CD14-positive monocyte (primary cell): ENCODE measurements around the gene GPR158. TPM values are rescaled to one million over a fixed set of nuclear protein-coding genes. Genes with fewer than 3 reads are reported as not detected.

Experiments used
- DNase-seq, 3 donors: peaks; one replicate each; pipeline ENCODE4 v3.0.0-alpha.2; 2011 to 2022
- H2AFZ ChIP-seq: 2 replicates; pipeline ENCODE4 v1.6.0; 2012; ENCODE audit warnings: mild to moderate bottlenecking, low read depth, low read length, inconsistent platforms; ENCODE audit not compliant: insufficient read depth, poor library complexity, severe bottlenecking
- H3K27ac ChIP-seq, 2 donors: 1 replicate in 1 of 2; 2 replicates in 1 of 2; pipeline ENCODE4 v1.5.1; 2012 to 2013; ENCODE audit warnings: low read length in 2 of 2, control low read depth in 1 of 2, inconsistent platforms in 1 of 2, low read depth in 1 of 2, mild to moderate bottlenecking in 1 of 2
- H3K27me3 ChIP-seq, 2 donors: one replicate each; pipeline versions ENCODE4 v1.6.0 to v1.6.1; 2011 to 2013; ENCODE audit warnings: low read length in 2 of 2; ENCODE audit not compliant: control insufficient read depth in 2 of 2, insufficient read depth in 2 of 2
- H3K36me3 ChIP-seq, 2 donors: replicated peaks in 1 of 2; 1 replicate in 1 of 2; 2 replicates in 1 of 2; pipeline versions ENCODE4 v1.5.1 to v1.6.1; 2012 to 2013; ENCODE audit warnings: low read length in 2 of 2, control low read depth in 1 of 2, inconsistent platforms in 1 of 2, mild to moderate bottlenecking in 1 of 2; ENCODE audit not compliant: insufficient read depth in 2 of 2, control insufficient read depth in 1 of 2
- H3K4me1 ChIP-seq, 2 donors: 1 replicate in 1 of 2; 2 replicates in 1 of 2; pipeline versions ENCODE4 v1.5.1 to v1.6.1; 2012 to 2013; ENCODE audit warnings: low read length in 2 of 2, control low read depth in 1 of 2, inconsistent platforms in 1 of 2, mild to moderate bottlenecking in 1 of 2, moderate library complexity in 1 of 2; ENCODE audit not compliant: insufficient read depth in 2 of 2, control insufficient read depth in 1 of 2
- H3K4me2 ChIP-seq: replicated peaks from 2 replicates; pipeline ENCODE3; 2012; ENCODE audit warnings: low read length, moderate library complexity, mild to moderate bottlenecking; ENCODE audit not compliant: poor library complexity, severe bottlenecking; ENCODE audit errors: extremely low read depth
- H3K4me3 ChIP-seq, 3 experiments: fragments of 200-600 bp in 1 of 3; sonication (generic) in 1 of 3; replicated peaks in 1 of 3; 1 replicate in 2 of 3; 2 replicates in 1 of 3; pipeline ENCODE4 v1.5.1; 2011 to 2013; ENCODE audit warnings: low read length in 3 of 3, mild to moderate bottlenecking in 3 of 3, control low read depth in 2 of 3, low read depth in 2 of 3, inconsistent platforms in 1 of 3, moderate library complexity in 1 of 3
- H3K79me2 ChIP-seq: 2 replicates; pipeline ENCODE4 v1.6.0; 2012; ENCODE audit warnings: mild to moderate bottlenecking, control low read depth, inconsistent platforms, low read length, moderate library complexity; ENCODE audit not compliant: insufficient read depth
- H3K9ac ChIP-seq: 2 replicates; pipeline ENCODE4 v1.6.0; 2017; ENCODE audit warnings: low read length, mild to moderate bottlenecking; ENCODE audit not compliant: insufficient read depth, poor library complexity, severe bottlenecking
- H3K9me3 ChIP-seq, 2 donors: replicated peaks in 1 of 2; 1 replicate in 1 of 2; 2 replicates in 1 of 2; pipeline versions ENCODE4 v1.5.1 to v1.6.1; 2012 to 2013; ENCODE audit warnings: low read length in 2 of 2, control low read depth in 1 of 2; ENCODE audit not compliant: control insufficient read depth in 1 of 2, insufficient read depth in 1 of 2
- H4K20me1 ChIP-seq: 2 replicates; pipeline ENCODE4 v1.6.0; 2012; ENCODE audit warnings: mild to moderate bottlenecking, low read length, control low read depth, moderate library complexity; ENCODE audit not compliant: insufficient read depth
- H3K27ac Mint-ChIP-seq, 7 donors: one replicate each; pipeline ENCODE4 v1.8.0; 2020; ENCODE audit warnings: mild to moderate bottlenecking in 7 of 7, mixed read lengths in 7 of 7, moderate library complexity in 6 of 7, inconsistent platforms in 2 of 7
- H3K27me3 Mint-ChIP-seq, 3 donors: one replicate each; pipeline ENCODE4 v1.8.0; 2021 to 2022; ENCODE audit warnings: low read depth in 3 of 3, mild to moderate bottlenecking in 3 of 3, mixed read lengths in 3 of 3, moderate library complexity in 3 of 3, inconsistent platforms in 1 of 3
- H3K36me3 Mint-ChIP-seq, 2 donors: one replicate each; pipeline ENCODE4 v1.8.0; 2020; ENCODE audit warnings: mixed read lengths in 2 of 2, inconsistent platforms in 1 of 2, mild to moderate bottlenecking in 1 of 2
- H3K4me1 Mint-ChIP-seq: one replicate; pipeline ENCODE4 v1.8.0; 2020; ENCODE audit warnings: mild to moderate bottlenecking, mixed read lengths
- H3K4me3 Mint-ChIP-seq, 2 donors: one replicate each; pipeline ENCODE4 v1.8.0; 2020; ENCODE audit warnings: mild to moderate bottlenecking in 2 of 2, mixed read lengths in 2 of 2, moderate library complexity in 1 of 2
- H3K9me3 Mint-ChIP-seq, 7 donors: one replicate each; pipeline ENCODE4 v1.8.0; 2020 to 2022; ENCODE audit warnings: mixed read lengths in 7 of 7, mild to moderate bottlenecking in 6 of 7, moderate library complexity in 6 of 7, inconsistent platforms in 2 of 7
- WGBS: methylation state at CpG from one replicate; pipeline ENCODE4 v1.1.5; 2013; ENCODE audit warnings: missing lambda C conversion rate; ENCODE audit not compliant: insufficient coverage; 5-methylcytosine and 5-hydroxymethylcytosine counted together
- intact Hi-C, 2 donors: fragments of 100-400 bp; cut with micrococcal nuclease; formaldehyde crosslinking; loops; one replicate each; pipeline versions ENCODE4 v1.15.0 to v1.15.1; 2023
- polyA plus RNA-seq, 3 donors: library from polyadenylated mRNA; depleted of rRNA in 1 of 3; unstranded in 2 of 3; stranded (reverse) in 1 of 3; fragments of 300-500 nt in 2 of 3; fragments of >200 nt in 1 of 3; fragmentation: Illumina TruSeq in 2 of 3; gene quantifications; 1 replicate in 2 of 3; 2 replicates in 1 of 3; pipeline ENCODE4 v1.2.3, GENCODE V29; 2012 to 2021
- TF ChIP-seq, protein P1 (sequence below): fragments of 200-600 bp; IDR thresholded peaks from one replicate; pipeline ENCODE4 v1.8.0; 2022; ENCODE audit warnings: antibody characterized with exemption, mild to moderate bottlenecking

GPR158 gene
- polyA plus RNA-seq, 3 donors: not detected

DNA sequence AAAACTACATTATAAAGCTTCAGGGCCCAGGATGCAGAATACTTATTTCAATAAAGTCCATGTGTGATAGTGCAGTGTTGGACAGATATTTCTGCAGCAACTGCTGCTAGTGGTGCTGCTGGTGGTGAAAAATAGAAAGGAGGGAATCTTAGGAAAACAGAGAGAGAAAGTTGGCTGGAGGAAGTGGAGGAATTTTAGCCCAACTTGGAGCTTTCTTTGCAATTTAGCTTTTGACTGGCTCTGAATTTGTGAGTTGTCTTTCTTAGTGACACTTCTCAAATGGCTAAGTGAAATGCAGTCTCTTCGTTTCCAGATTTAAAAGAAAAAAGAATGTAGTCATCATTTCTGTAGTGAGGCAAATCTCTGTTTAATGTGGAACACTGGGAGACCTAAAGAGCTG is 45.4 kb downstream of the GPR158 start:
- Mint-ChIP-seq H3K27ac (no peak overlapping the region), H3K4me3 (no peak overlapping the region), H3K9me3 (no peaks in the 10 kb centered on the region), H3K27me3 (peaks cover 0 to 2% (median 0%) of the 10 kb centered on the region in 3 donors), H3K4me1 (no peaks in the 10 kb centered on the region), H3K36me3 (no peaks in the 10 kb centered on the region)
- Histone ChIP-seq H3K4me1 (no peaks in the 10 kb centered on the region), H3K4me2 (no peak overlapping the region), H4K20me1 (no peaks in the 10 kb centered on the region), H3K27me3 (no peaks in the 10 kb centered on the region), H3K9ac (no peak overlapping the region), H3K27ac (no peak overlapping the region), H3K4me3 (no peak overlapping the region), H3K9me3 (no peaks in the 10 kb centered on the region), H2AFZ (no peak overlapping the region), H3K36me3 (no peaks in the 10 kb centered on the region), H3K79me2 (no peaks in the 10 kb centered on the region)
- DNase-seq: no peak
- TF ChIP-seq, protein P1, sequence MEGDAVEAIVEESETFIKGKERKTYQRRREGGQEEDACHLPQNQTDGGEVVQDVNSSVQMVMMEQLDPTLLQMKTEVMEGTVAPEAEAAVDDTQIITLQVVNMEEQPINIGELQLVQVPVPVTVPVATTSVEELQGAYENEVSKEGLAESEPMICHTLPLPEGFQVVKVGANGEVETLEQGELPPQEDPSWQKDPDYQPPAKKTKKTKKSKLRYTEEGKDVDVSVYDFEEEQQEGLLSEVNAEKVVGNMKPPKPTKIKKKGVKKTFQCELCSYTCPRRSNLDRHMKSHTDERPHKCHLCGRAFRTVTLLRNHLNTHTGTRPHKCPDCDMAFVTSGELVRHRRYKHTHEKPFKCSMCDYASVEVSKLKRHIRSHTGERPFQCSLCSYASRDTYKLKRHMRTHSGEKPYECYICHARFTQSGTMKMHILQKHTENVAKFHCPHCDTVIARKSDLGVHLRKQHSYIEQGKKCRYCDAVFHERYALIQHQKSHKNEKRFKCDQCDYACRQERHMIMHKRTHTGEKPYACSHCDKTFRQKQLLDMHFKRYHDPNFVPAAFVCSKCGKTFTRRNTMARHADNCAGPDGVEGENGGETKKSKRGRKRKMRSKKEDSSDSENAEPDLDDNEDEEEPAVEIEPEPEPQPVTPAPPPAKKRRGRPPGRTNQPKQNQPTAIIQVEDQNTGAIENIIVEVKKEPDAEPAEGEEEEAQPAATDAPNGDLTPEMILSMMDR: no peak
- intact Hi-C loops: no loop called here
- 40% methylated on average over 1 of the region's 1 CpG for WGBS

- H4K20me1 ChIP-seq: no peaks in the 10 kb centered on the region
- TF ChIP-seq, protein P1: no peak
- Mint-ChIP-seq H3K27me3 (peaks cover 0 to 2% (median 0%) of the 10 kb centered on the region in 3 donors), H3K4me3 (no peak overlapping the region), H3K4me1 (no peaks in the 10 kb centered on the region), H3K36me3 (no peaks in the 10 kb centered on the region), H3K27ac (no peak overlapping the region), H3K9me3 (no peaks in the 10 kb centered on the region)
- H3K4me3 ChIP-seq: no peak overlapping the region
- intact Hi-C loops: no loop called here
- no peaks in the 10 kb centered on the region for H3K4me1 ChIP-seq
- H3K9me3 ChIP-seq: no peaks in the 10 kb centered on the region
- H3K36me3 ChIP-seq: no peaks in the 10 kb centered on the region
- H3K9ac ChIP-seq: no peak overlapping the region
- no peak for DNase-seq
- H3K27ac ChIP-seq: no peak overlapping the region
- H3K27me3 ChIP-seq: no peaks in the 10 kb centered on the region
- WGBS: 87% methylated on average over 7 of the region's 7 CpGs
- H2AFZ ChIP-seq: no peak overlapping the region
- H3K79me2 ChIP-seq: no peaks in the 10 kb centered on the region
- no peak overlapping the region for H3K4me2 ChIP-seq
Measured at GRCh38 chr10:25222085-25222660, 47.4 kb downstream of the GPR158 start.
